GM18508 (cell line): Measurements from ENCODE around the gene SELENOP.
"Not testable (repeated sequence)": the region's sequence is repeated elsewhere in the genome, so short reads cannot be mapped to it uniquely, and the experiment has no call there.

Experiments
- ATAC-seq: cut with Tn5 transposase; IDR thresholded peaks from one replicate; pipeline ENCODE4 v1.9.1; 2021; ENCODE audit warnings: moderate number of reproducible peaks; ENCODE audit not compliant: insufficient read depth, unreplicated experiment

Gene SELENOP, protein sequence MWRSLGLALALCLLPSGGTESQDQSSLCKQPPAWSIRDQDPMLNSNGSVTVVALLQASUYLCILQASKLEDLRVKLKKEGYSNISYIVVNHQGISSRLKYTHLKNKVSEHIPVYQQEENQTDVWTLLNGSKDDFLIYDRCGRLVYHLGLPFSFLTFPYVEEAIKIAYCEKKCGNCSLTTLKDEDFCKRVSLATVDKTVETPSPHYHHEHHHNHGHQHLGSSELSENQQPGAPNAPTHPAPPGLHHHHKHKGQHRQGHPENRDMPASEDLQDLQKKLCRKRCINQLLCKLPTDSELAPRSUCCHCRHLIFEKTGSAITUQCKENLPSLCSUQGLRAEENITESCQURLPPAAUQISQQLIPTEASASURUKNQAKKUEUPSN

DNA sequence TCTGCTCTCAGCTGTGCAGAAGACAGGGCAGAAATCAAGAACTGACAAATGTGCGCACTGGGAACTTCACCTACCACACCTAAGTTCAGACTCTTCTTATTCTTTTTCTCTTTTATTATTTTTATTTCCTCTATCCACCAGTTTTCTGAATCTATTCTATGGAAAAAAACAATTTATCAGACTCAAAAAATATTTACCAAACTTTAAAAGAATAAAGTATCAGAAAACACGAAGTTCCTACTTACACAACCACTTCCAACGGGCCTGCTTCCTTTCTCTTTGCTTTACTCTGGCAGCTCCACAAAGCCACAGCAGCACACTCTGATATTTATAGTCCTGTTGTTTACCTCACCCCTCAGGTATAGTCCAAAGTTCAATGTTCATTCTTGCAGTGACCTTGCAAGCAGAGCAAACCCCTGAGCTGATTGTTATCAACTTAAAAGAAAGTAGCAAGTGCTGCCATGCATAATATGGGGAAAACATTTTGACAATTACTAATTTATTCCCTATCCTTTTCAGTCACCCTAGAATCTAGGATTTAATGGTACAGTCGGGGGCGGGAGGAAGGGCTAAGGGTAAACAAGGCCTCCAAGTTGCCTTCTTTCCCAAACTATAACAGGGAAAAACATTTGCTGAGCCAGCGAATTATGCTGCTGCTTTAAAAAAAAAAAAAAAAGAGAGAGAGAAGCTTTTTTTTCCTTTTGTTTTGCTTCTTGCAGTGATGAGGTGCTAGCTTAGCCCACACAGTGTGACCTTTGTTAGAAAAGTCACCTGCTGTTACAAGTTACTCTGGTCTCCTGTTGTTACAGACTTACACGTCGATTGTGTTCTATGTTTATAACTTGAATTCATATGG is at the start of gene SELENOP:
Gene SELENOP (minus strand): TSS at position 302 of the 856 bp plus-strand sequence. CDS start 3,539 bp downstream, outside the sequence.
- no peak for ATAC-seq

DNA sequence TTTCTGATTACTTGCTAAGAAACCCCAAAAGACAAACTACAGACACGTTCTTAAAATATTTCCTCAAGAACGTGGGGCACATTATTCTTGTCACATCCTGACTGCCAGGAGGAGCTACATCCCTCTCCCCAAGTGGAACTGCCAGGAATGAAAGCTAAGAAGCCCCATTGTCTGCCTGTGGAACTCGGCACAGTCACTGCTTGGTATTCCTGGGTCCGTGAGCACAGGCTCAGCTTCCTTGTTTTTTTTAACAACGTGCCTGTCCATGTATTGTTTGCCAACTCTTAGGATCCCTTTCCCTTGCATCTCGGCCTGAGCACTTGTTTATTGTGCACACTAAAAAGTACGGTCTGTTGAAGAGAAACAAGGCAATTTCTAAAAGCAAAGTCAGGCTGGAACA is 47.0 kb upstream of the SELENOP start:
- no peak for ATAC-seq

DNA sequence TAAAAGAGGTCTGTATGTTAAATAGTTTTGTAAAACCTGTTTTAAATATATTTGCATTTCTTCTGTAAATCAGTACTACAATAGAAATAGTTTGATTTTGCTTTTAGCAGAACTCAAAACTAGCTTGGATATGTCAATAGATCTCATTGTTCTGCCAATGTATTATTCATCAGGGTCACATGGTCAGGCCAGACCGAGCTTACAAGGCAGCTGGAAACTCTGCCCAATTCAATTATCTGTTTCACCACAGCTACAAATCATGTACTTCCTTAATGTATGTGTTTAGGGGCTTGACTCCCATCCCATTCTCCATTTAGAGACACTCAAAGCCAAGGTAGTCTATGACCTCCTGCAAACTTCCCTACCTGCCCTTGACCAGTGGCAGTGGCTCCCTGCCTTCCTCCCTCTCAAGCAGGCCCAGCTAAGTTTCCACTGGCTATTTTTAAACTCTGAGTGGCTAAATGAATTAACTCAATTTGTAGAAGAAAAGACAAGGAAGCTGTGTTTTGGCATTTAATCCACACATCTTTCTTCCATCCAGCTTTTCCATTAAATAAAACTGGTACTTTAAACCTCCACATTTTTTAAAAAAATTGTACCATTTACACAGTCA is 46.4 kb upstream of the SELENOP start:
- no peak for ATAC-seq

DNA sequence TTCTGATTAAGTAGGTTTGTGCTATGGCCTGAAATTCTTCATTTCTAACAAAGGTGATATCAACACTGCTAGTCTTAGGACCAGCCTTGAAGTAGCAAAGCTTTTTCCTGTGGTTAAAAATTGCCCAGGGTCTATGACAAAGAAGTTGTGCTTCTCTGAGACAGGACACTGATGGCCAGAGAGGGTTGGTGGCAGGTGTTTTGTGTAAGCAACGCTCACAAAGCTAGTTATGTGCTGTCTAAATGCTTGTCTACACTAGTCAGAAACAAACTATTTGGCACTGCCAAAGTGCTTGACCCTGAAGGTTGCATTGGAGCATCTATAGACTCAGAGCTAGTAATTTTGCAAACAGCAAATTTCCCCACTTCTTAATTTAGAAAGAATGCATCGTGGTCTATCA is 44.1 kb upstream of the SELENOP start:
- ATAC-seq = no peak

DNA sequence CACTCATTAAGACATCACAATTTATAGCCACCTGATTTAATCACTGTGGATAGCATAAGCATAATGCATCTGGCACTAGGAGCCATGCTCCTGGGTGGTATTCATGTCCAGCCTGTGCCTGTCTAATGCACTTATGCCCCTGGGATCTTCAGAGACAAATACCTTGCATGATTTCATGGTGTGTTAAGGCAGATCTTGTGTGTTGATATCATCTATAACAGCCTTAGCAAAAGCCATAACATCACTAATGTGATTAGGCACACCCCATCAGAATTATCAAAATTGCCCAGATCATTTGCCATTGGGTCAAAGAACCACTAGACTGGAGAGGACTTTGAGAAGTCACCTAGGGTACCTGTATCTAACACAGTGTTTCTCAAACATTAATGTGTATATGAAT is 43.7 kb upstream of the SELENOP start:
- ATAC-seq = no peak

DNA sequence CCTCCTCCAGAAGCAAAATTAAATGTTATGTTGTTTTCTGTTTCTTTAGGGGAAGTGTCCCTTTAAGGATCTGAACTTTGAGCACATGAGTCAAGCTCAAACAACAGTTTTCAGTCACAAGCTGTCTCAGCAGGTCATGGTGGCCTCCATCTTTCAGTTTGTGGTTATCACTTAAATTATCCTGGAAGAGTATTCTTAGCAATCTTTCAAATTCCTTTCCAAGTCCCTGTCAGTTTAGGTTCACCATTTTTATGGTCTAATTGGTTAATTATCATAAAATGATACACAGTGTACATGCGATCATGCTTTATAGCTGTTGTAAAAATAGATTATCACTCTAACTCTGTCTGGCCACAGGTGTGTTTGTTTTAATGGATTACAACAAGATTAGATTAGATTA is 43.1 kb upstream of the SELENOP start:
- no peak for ATAC-seq

DNA sequence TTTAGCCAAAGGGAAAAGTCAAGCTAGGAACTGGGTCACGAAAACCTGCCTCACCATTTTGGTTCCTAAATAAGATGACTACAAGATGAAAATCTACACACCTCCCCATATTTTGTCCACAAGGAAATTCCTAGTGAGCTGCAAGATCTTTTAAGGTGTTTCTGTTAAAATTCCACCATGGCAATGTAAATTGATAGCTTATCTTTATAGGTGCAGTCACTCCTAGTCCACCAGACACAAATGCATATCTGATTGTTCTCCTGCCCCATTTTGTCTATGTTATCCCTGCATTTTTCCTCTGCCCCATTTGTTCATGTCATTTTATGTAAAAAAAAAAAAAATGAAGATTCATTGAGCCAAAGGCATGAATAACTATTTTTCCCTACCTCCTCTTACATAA is 41.1 kb upstream of the SELENOP start:
- ATAC-seq = no peak

DNA sequence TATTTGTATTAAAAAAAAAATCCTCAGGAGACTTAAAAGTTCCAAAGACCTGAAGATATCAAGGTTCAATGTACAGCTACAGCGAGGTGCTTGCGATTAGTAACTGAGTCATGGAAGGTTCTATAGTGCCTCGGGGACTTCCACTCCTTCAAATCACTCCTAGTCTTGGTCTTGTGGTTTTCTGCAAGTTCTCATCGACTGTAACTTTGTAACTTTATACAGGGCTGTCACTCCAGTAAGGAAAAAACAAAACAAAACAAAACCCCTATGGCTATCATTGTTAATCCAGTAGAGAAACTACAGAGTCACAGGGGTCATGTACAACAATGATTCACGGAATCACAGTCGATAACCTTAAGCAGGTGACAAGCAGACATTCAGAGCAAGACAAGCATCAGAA is 39.8 kb upstream of the SELENOP start:
- no peak for ATAC-seq

DNA sequence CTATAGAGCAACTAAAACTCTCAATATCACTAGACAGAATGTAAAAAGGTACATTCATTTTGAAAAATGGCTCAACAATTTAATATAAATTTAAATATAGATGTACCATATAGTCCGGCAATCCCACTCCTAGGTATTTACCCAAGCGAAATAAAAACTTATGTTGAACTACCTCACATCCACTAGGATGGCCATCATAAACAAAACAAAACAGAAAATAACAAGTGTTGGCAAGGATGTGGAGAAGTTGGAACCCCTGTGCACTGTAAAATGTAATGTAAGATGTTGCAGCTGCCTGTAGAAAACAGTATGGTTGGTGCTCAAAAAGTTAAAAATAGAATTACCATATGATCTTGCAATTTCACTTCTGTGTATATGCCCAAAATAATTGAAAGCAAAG is 36.9 kb upstream of the SELENOP start:
- no peak for ATAC-seq

DNA sequence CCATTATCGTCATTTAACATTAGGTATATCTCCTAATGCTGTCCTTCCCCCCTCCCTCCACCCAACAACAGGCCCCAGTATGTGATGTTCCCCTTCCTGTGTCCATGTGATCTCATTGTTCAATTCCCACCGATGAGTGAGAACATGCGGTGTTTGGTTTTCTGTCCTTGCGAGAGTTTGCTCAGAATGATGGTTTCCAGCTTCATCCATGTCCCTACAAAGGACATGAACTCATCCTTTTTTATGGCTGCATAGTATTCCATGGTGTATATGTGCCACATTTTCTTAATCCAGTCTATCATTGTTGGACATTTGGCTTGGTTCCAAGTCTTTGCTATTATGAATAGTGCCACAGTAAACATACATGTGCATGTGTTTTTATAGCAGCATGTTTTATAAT is 32.7 kb upstream of the SELENOP start:
- ATAC-seq = not testable (repeated sequence)

DNA sequence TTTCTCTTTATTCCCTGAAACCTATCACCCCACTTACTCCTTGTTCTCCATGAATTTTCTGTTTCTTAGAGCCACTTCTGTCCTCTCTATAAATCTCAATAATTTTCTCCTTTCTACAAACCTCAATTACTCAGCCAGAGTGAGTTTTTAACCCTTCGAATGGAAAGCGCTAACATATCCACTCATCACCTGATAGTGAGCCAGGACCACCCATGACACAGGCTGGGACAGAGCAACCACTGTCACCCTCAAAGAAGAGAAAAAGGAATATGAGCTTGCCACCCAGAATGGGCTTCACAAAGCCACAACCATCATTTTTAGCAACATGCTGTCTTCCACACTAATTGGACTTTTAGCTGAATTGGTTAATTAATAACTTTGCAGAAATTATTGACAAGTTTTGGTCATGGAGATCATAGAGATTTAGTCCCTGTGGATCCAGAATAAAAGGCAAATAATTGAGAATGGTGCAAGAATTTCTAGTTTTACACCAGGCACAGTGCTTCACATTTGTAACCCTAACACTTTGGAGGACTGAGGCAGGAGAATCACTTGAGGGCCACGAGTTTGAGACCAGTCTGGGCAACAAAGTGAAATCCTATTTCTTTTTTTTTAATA is 32.1 kb upstream of the SELENOP start:
- ATAC-seq = no peak

DNA sequence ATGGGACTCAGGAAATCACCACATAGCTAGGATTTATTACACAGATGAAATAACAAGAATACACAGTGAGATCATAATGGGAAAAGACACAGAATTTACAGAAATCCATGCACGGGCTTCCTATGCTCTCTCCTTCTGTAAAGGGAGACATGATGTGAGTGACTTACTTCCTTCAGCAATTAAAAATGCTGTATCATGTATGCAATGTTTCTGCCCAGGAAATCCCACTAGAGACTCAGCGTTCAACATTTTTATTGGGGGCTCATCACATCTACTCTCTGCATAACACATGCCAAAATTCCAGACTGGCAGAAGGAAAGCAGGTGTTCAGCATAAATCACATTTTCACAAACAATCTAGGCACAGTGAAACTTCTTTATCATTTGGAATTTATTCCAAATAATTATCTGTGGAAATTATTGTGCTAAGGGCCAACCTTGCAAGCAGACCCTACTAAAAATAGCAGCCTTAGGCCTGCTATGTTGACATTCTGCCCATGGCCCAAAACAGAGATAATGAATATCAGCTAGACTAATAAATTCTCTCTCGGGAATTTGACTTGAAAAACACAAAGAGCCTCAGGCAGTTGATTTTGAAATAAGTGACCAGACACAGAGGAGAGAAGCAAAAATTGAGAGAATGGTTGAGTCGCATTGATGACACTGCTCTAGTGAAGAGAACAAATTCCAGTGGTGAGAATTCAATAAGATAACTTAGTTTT is 31.4 kb upstream of the SELENOP start:
- ATAC-seq = no peak

DNA sequence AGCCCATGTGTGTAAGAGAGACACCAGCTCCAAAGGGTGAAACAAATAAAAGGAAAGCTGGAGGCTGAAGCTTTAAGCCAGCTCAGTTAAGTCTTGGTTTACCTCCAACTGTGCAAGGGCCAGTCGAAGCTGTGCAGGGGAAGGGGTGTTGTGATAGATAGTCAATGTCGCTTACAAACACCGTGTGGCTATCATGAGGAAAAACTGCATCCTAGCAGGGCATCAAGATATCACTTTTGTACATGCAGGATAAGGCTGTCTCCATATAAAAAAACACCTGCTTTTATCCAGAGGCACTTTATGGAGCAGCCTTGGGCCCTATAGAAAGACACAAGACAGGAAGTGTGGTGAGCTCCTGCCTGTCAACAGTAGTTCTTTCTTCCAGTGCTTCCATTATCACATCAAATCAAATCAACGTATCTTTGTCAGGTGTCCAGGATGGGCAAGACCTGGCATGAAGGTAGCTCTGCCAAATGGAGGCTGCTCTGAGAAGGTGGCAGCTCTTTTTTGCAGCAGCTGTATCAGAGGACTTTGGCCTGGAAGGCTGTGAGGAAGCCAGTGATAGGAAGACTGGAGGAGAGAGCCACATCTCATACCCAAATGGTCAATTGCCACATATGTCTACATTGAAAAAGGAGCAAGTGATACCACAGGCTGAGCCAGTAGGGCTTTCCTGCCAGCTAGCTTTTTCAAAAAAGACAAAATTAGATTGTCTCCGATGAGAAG is 29.3 kb upstream of the SELENOP start:
- no peak for ATAC-seq

DNA sequence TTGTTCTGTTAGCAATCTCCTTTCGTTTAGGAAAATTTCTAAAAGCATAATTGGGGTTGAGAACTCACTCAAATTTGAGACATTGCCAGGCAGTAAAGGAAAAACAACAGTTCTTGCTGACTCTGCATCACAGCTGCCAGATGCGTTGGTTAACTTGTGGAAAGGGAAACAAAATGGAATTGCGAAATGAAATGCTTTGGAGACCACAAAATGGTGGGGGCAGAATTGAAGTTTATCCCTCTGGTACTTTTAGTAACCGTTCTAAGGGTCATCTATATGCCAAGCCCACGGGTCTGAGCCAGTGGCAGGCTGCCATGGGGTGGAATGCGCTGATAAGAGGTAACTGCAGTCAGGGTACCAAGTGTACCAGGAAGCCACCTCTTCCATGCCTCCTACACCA is 28.6 kb upstream of the SELENOP start:
- ATAC-seq = no peak

DNA sequence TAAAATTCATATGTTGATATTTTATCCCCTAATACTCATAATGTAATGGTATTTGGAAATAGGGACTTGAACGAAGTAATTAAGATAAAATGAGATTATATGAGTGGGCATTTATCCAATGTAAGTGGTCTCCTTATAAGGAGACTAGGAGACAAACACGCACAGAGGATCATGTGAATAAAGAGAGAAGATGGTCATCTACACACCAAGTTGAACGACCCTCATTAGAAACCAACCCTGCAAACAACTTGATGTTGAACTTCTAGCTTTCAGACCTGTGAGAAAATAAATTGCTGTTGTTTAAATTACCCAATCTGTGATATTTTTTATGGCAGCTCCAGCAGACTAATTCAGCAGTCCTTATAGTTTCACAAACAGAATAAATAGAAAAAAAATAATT is 27.5 kb upstream of the SELENOP start:
- no peak for ATAC-seq

DNA sequence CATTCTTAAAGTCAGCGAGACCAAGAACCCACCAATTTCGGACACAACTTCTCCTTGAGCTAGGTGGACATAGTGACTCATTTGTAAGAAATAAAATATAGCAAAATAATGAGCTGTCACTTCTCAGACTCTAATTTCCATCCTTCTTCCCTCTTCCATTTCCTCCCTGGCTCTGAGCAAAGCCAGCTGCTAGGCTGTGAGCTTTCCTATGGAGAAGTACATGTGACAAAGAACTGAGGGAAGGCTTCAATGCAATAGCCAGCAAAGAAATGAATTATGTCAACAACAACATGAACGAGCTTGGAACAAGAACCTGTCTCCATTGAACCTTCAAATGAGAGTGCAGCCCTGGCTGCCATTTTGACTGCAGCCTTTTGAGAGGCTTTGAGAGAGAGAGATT is 25.9 kb upstream of the SELENOP start:
- no peak for ATAC-seq

DNA sequence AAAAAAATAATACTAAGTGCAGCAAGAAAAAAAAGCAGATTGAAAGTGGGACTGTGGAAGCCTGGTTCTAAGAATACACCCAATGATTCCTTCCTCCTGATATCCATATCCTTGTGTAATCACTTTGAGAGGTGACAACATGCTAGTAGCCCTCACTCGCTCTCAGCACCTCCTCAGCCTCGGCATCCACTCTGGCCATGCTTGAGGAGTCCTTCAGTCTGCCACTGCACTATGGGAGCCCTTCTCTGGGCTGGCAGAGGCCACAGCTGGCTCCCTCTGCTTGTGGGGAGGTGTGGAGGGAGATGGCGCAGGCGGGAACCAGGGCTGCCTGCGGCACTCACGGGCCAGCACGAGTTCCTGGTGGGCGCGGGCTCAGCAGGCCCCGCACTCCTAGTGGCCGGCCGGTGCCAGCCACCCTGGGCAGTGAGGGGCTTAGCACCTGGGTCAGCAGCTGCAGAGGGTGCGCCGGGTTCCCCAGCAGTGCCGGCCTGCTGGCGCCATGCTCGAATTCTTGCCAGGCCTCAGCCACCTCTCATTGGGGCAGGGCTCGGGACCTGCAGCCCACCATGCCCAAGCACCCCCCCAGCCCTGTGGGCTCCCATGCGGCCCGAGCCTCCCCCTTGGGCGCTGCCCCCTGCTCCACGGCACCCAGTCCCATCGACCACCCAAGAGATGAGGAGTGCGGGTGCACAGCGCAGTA is 24.5 kb upstream of the SELENOP start:
- ATAC-seq = no peak

DNA sequence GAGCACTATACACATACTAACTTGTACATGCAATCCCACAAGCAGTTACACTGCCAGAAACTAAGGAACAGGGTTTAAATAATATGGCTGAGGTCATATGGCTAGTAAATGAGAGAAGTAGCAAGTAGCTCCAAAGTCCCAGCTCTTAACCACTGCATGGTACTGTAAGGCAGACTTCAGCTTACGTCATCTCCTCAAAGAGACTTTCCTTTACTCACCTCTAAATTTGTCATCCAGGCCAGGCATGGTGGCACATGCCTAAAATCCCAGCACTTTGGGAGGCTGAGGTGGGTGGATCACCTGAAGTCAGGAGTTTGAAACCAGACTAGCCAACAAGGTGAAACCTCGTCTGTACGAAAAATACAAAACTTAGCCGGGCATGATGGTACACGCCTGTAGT is 20.4 kb upstream of the SELENOP start:
- no peak for ATAC-seq

DNA sequence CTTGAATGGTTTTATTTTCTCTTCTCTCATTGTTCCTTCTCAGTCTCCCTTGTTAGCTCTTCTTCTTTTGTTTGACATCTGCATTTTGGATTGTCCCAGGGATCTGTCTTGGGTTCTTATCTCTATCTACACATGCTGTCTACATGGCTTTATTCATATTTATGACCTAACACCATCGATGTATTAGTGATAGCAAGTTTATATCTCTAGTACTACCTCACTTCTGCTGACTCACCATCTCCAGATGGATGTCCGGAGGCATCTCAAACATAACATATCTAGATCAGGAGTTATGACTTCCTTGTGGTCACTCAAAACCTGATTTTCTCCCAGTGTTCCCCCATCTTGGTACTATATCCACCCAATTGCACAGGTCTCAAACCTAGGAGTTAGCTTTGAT is 19.2 kb upstream of the SELENOP start:
- no peak for ATAC-seq
